ENCODE measurements around the gene DCAF12. TPM values are rescaled to one million over a fixed set of nuclear protein-coding genes. Genes with fewer than 3 reads are reported as not detected.

Gene DCAF12
- total RNA-seq, 1 experiment from 2014 or later = 40.2 TPM

GRCh38 chr9:34046784-34047379, 79.6 kb downstream of the DCAF12 start:
- intact Hi-C loops (cut with micrococcal nuclease) = loop anchor here (10.0 kb wide), 1 partner anchor 408 kb away; the partner anchor contains the start of genes DNAI1 and FAM219A
- peaks cover 0 to 6% of the 10 kb centered on the region in 2 experiments; a peak in 1 of 4 replicates for H3K36me3 ChIP-seq (ENCODE audit: control insufficient read depth in 1 of 2, insufficient read depth in 2 of 2, low read length in 2 of 2)
- H3K9ac ChIP-seq (ENCODE audit: low read length) = peak overlapping the region; percentile 97; the same call in 1 of the 2 replicates
- ATAC-seq (no peak), DNase-seq (ENCODE audit: low read depth, low spot score) (no peak)
- H4K20me1 ChIP-seq (ENCODE audit: insufficient read depth) = no peaks in the 10 kb centered on the region
- H3K9me3 ChIP-seq (ENCODE audit: control insufficient read depth in 1 of 2, insufficient read depth in 1 of 2, low read depth in 1 of 2, low read length in 2 of 2) = no peaks in the 10 kb centered on the region
- no peaks in the 10 kb centered on the region for H3K27me3 ChIP-seq (ENCODE audit: insufficient read depth, low read length)
- H3K4me2 ChIP-seq (ENCODE audit: low read length) = peak overlapping the region; percentile 87
- TF ChIP-seq CEBPB (IDR thresholded peaks at IDR 0.05; ENCODE audit: low read depth) = no peak
- TF ChIP-seq SIN3A (IDR thresholded peaks at IDR 0.05; ENCODE audit: low read depth) = no peak
- RAD21 ChIA-PET (ENCODE audit: low non-redundant PET in 1 of 2, low total read pairs in 2 of 2, uncharacterized antibody in 2 of 2, unreplicated experiment in 2 of 2) = no interaction called here
- H3K27ac ChIP-seq (ENCODE audit: low read depth, low read length) = no peak overlapping the region
- peak overlapping the region; percentile 88 to 93 for H3K4me3 ChIP-seq (replicated peaks in 1 of 2; ENCODE audit: low read depth in 1 of 2, low read length in 2 of 2)
- no TSS peak for BruUV-seq (replicated peaks)
- CTCF ChIA-PET = no interaction called here
- POLR2A ChIA-PET = interaction anchor here (0.6 to 1.0 kb wide), 3 partner anchors 27 to 35 kb away, joined by 3 to 5 read pairs (median 3); no protein-coding TSS in a partner anchor
- H2AFZ ChIP-seq (ENCODE audit: low read depth, low read length, poor library complexity, severe bottlenecking) = no peak overlapping the region
- no peaks in the 10 kb centered on the region for H3K9me2 ChIP-seq (ENCODE audit: insufficient read depth)
- peaks cover 68% of the 10 kb centered on the region for H3K79me2 ChIP-seq (ENCODE audit: insufficient read depth, low read length)
- peaks cover 15 to 28% of the 10 kb centered on the region in 2 experiments for H3K4me1 ChIP-seq (ENCODE audit: control insufficient read depth in 1 of 2, insufficient read depth in 2 of 2, low read length in 2 of 2)

GRCh38 chr9:34045903-34046302, 80.6 kb downstream of the DCAF12 start:
- H3K4me3 ChIP-seq (replicated peaks in 1 of 2; ENCODE audit: low read depth in 1 of 2, low read length in 2 of 2) = no peak overlapping the region
- no TSS peak for BruUV-seq (replicated peaks)
- no peak for TF ChIP-seq EZH2phosphoT487 (IDR thresholded peaks at IDR 0.05; ENCODE audit: borderline replicate concordance)
- no peak for TF ChIP-seq JUND (IDR thresholded peaks at IDR 0.05)
- TF ChIP-seq CEBPB (IDR thresholded peaks at IDR 0.05; ENCODE audit: low read depth) = no peak
- no peak for TF ChIP-seq ATF3 (IDR thresholded peaks at IDR 0.05)
- TF ChIP-seq CTCF (IDR thresholded peaks at IDR 0.05 in 2 of 3, conservative IDR thresholded peaks at IDR 0.05 in 1 of 3; ENCODE audit: borderline replicate concordance in 1 of 3, insufficient read depth in 1 of 3, low read depth in 2 of 3, low read length in 2 of 3) = no peak
- no peak for TF ChIP-seq ZNF274 (IDR thresholded peaks at IDR 0.05; ENCODE audit: low read depth, low read length)
- TF ChIP-seq CBX3 (IDR thresholded peaks at IDR 0.05; ENCODE audit: low read depth) = no peak
- no peak for TF ChIP-seq REST (IDR thresholded peaks at IDR 0.05; ENCODE audit: low read depth)
- TF ChIP-seq TCF7L2 (IDR thresholded peaks at IDR 0.05; ENCODE audit: borderline replicate concordance, extremely low read depth, insufficient read depth, insufficient read length) = no peak
- TF ChIP-seq SP1 (IDR thresholded peaks at IDR 0.05; ENCODE audit: low read depth) = no peak
- TF ChIP-seq ZFX (IDR thresholded peaks at IDR 0.05) = no peak
- no peak for TF ChIP-seq SIN3A (IDR thresholded peaks at IDR 0.05; ENCODE audit: low read depth)
- TF ChIP-seq MAX (IDR thresholded peaks at IDR 0.05) = no peak
- no peak for TF ChIP-seq POLR2AphosphoS5 (IDR thresholded peaks at IDR 0.05; ENCODE audit: low read depth, low read length)

More at GRCh38 chr9:34045903-34046302, 80.6 kb downstream of the DCAF12 start:
- RAD21 ChIA-PET (ENCODE audit: low non-redundant PET in 1 of 2, low total read pairs in 2 of 2, uncharacterized antibody in 2 of 2, unreplicated experiment in 2 of 2) = no interaction called here
- Histone ChIP-seq H3K27ac (ENCODE audit: low read depth, low read length) (no peak overlapping the region), H2AFZ (ENCODE audit: low read depth, low read length, poor library complexity, severe bottlenecking) (no peak overlapping the region), H3K9me3 (ENCODE audit: control insufficient read depth in 1 of 2, insufficient read depth in 1 of 2, low read depth in 1 of 2, low read length in 2 of 2) (no peaks in the 10 kb centered on the region), H3K4me2 (ENCODE audit: low read length) (no peak overlapping the region), H3K4me1 (ENCODE audit: control insufficient read depth in 1 of 2, insufficient read depth in 2 of 2, low read length in 2 of 2) (peaks cover 15 to 28% of the 10 kb centered on the region in 2 experiments), H3K9me2 (ENCODE audit: insufficient read depth) (no peaks in the 10 kb centered on the region), H3K27me3 (ENCODE audit: insufficient read depth, low read length) (no peaks in the 10 kb centered on the region), H3K79me2 (ENCODE audit: insufficient read depth, low read length) (peaks cover 77% of the 10 kb centered on the region), H3K9ac (ENCODE audit: low read length) (no peak overlapping the region), H4K20me1 (ENCODE audit: insufficient read depth) (no peaks in the 10 kb centered on the region), H3K36me3 (ENCODE audit: control insufficient read depth in 1 of 2, insufficient read depth in 2 of 2, low read length in 2 of 2) (peaks cover 0 to 6% of the 10 kb centered on the region in 2 experiments; a peak in 1 of 4 replicates)
- ATAC-seq (no peak), DNase-seq (ENCODE audit: low read depth, low spot score) (no peak)
- CTCF ChIA-PET = no interaction called here
- POLR2A ChIA-PET = interaction anchor here (0.6 to 1.0 kb wide), 2 partner anchors 28 to 32 kb away, joined by 3 to 5 read pairs; no protein-coding TSS in a partner anchor
- intact Hi-C loops (cut with micrococcal nuclease) = loop anchor here (10.0 kb wide), 1 partner anchor 409 kb away; the partner anchor contains the start of genes DNAI1 and FAM219A
